Measurements from ENCODE around the gene DKK1.

DNA sequence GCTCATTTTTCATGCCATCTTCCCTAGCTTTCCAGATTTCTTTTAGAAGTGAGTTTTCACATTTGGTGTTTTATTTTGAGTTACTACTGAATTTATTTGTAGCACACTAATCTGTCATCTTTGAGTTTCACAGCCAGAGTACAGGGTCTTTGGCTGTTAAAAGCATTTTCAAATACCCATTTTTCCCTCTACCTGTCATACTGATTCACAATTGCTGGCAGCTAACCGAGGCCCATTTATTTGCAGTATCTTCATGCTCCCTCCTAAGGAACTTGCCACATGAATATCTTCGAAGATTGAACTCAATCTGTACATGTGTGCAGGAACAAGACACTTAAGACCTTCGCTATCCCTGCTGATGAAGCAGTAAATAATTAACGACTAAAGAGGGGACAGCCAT is 44.8 kb upstream of the DKK1 start:
- TF ChIP-seq POLR2A (IDR thresholded peaks at IDR 0.05) (no peak), CTCF (IDR thresholded peaks at IDR 0.05) (no peak)
